WERI-Rb-1 (cell line): ENCODE measurements around the gene C10orf120.

Experiments used
- DNase-seq: peaks from one replicate; pipeline ENCODE4 v3.0.0-alpha.2; 2020
- H3K27ac ChIP-seq: fragments of 250-450 bp; sonication (Bioruptor Pico); 2 replicates; pipeline ENCODE4 v1.5.1; 2020; ENCODE audit warnings: mild to moderate bottlenecking, moderate library complexity
- H3K27me3 ChIP-seq: fragments of 250-450 bp; sonication (Bioruptor Pico); 2 replicates; pipeline ENCODE4 v1.5.1; 2021; ENCODE audit warnings: mild to moderate bottlenecking, low read depth, moderate library complexity; ENCODE audit not compliant: insufficient read depth, severe bottlenecking
- H3K36me3 ChIP-seq: fragments of 250-450 bp; sonication (Bioruptor Pico); 2 replicates; pipeline ENCODE4 v1.5.1; 2020; ENCODE audit warnings: mild to moderate bottlenecking, moderate library complexity
- H3K4me3 ChIP-seq: 2 replicates; pipeline ENCODE4 v1.5.1; 2011; ENCODE audit warnings: low read depth, mild to moderate bottlenecking, control low read depth, low read length
- H3K9me3 ChIP-seq: fragments of 250-450 bp; sonication (Bioruptor Pico); 2 replicates; pipeline ENCODE4 v1.5.1; 2021; ENCODE audit warnings: mild to moderate bottlenecking, moderate library complexity; ENCODE audit not compliant: severe bottlenecking
- CTCF ChIP-seq: IDR thresholded peaks from 2 replicates; pipeline ENCODE4 v1.5.1; 2011; ENCODE audit warnings: low read depth, mild to moderate bottlenecking, control low read depth, inconsistent platforms, low read length

Gene C10orf120

GRCh38 chr10:122733931-122734665, 34.5 kb upstream of the C10orf120 start:
- Histone ChIP-seq H3K4me3 (no peak overlapping the region), H3K27ac (no peak overlapping the region), H3K36me3 (no peaks in the 10 kb centered on the region), H3K9me3 (no peaks in the 10 kb centered on the region), H3K27me3 (no peaks in the 10 kb centered on the region)
- no peak for DNase-seq
- no peak for TF ChIP-seq CTCF

GRCh38 chr10:122733443-122733842, 33.8 kb upstream of the C10orf120 start:
- no peak overlapping the region for H3K27ac ChIP-seq
- TF ChIP-seq CTCF = no peak
- no peak for DNase-seq

GRCh38 chr10:122730238-122730637, 30.6 kb upstream of the C10orf120 start:
- no peak for TF ChIP-seq CTCF
- no peak overlapping the region for H3K27ac ChIP-seq
- no peaks in the 10 kb centered on the region for H3K36me3 ChIP-seq
- DNase-seq = no peak
- no peaks in the 10 kb centered on the region for H3K27me3 ChIP-seq
- H3K9me3 ChIP-seq = no peaks in the 10 kb centered on the region
- H3K4me3 ChIP-seq = no peak overlapping the region

More at GRCh38 chr10:122733443-122733842, 33.8 kb upstream of the C10orf120 start:
- Histone ChIP-seq H3K4me3 (no peak overlapping the region), H3K27me3 (no peaks in the 10 kb centered on the region), H3K36me3 (no peaks in the 10 kb centered on the region), H3K9me3 (no peaks in the 10 kb centered on the region)

GRCh38 chr10:122729126-122729525, 29.5 kb upstream of the C10orf120 start:
- H3K27me3 ChIP-seq = no peaks in the 10 kb centered on the region
- no peak for TF ChIP-seq CTCF
- no peak for DNase-seq
- no peak overlapping the region for H3K27ac ChIP-seq
- no peaks in the 10 kb centered on the region for H3K9me3 ChIP-seq
- no peak overlapping the region for H3K4me3 ChIP-seq
- H3K36me3 ChIP-seq = no peaks in the 10 kb centered on the region

- no peak overlapping the region for H3K4me3 ChIP-seq
Measured at GRCh38 chr10:122727426-122727825, 27.8 kb upstream of the C10orf120 start.

More at GRCh38 chr10:122727426-122727825, 27.8 kb upstream of the C10orf120 start:
- Histone ChIP-seq H3K27ac (no peak overlapping the region), H3K9me3 (no peaks in the 10 kb centered on the region), H3K27me3 (no peaks in the 10 kb centered on the region), H3K36me3 (no peaks in the 10 kb centered on the region)
- no peak for TF ChIP-seq CTCF
- DNase-seq = no peak
